Fibroblast of skin of back (primary cell): ENCODE measurements around the gene SKAP1.
"Not testable (repeated sequence)": the region's sequence is repeated elsewhere in the genome, so short reads cannot be mapped to it uniquely, and the experiment has no call there.

Source experiments
- DNase-seq: peaks from one replicate; pipeline ENCODE4 v3.0.0-alpha.2; 2013

SKAP1 gene

GRCh38 chr17:48445248-48445620 lies 15.2 kb upstream of the SKAP1 start:
- DNase-seq = no peak

DNA sequence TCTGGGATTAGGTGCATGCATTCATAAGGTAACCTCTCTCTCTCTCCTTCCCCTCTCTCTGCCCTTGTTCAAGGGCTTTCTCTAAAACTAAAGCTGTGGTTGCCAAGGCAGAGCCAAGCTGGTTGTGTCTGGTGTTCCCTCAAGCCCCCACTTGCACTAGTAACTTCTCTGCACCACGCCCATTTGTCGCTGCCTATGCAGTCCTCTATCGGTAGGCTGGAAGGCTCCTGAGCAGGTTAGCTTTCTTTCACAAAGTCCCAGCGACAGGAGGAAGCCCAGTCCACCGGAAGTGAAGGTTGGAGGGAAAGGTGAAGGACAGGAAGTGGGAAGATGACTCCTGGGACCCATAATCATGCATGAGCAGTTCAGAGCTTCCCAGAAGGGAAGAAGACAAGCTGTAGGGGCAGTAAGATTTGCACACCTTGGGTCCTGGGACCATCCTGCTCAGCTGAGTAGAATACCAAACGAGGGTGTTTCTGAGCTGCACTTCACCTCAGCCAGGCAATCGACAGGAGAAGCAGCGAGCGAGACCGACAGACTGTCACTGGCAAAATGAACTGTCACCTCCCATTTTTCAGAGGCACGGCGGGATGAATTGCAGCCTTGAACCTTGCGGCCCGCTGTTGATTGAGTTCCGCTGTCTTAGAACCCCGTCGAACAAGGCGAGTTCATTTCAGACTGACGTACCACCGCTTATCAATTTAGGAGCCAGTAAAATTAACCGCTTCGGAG lies 14.7 kb upstream of the SKAP1 start:
- DNase-seq = no peak

- DNase-seq = no peak
Measured at GRCh38 chr17:48443712-48444111, 13.7 kb upstream of the SKAP1 start.

GRCh38 chr17:48442819-48443218 lies 12.8 kb upstream of the SKAP1 start:
- DNase-seq = no peak

GRCh38 chr17:48441862-48442261 lies 11.8 kb upstream of the SKAP1 start:
- DNase-seq = no peak

GRCh38 chr17:48441231-48441711 lies 11.3 kb upstream of the SKAP1 start:
- no peak for DNase-seq

GRCh38 chr17:48440669-48441068 lies 10.7 kb upstream of the SKAP1 start:
- no peak for DNase-seq

DNA sequence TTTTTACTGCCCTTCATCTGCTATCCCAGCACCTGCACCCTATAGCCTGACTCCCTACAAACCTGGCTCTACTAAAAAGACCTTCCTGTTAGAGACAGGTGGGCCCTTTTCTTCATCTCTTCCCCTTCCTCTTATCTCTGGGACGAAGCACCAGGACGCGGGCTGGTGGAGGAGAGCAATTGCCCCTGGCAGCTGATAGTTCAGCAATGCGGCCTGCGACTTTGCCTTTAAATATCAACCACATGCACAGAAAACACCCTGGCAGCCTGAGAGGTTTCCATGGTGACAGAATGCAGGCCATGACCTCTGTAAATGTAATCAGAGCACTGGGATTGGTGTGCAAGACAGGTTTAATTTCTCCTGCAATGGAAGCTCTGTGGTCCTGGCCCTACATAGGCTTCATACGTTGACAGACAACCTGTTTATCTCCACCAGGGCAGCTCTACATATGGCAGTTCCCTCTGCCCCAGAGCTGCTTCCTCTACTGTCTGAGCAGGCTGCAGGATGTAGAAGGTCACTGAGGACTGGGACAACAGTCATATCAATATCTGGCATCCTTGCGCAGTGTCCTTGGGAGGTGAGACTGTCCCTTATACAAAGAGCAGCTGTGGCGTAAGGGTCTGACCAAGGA lies 10.0 kb upstream of the SKAP1 start:
- DNase-seq = no peak

- DNase-seq = no peak
Measured at GRCh38 chr17:48439110-48439850, 9.3 kb upstream of the SKAP1 start.

DNA sequence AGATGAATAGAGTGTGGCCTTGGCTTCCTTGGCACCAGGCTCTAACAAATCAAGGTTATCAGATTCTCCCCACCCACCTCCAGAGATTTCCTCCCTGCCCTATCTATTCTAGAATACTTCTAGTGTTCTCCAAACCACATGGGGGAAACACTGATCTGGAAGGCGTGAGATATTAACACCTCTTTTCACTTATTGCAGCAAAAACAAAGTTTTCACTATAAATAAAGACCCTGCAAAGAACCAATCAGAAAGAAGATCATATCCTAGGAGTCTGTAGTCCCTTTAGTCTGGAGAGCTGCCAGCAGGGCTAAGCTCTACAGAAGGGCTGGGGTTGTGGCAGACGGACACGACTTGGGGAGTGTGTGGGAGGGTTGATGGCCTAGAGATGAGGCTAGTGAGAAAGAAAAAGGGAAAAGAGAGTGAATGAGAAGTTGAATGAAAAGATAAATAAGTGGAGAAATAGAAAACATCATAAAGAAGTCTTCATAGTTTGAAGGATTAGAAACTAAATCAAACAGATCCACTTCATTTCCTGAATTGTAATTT lies 8.6 kb upstream of the SKAP1 start:
- DNase-seq = no peak

DNA sequence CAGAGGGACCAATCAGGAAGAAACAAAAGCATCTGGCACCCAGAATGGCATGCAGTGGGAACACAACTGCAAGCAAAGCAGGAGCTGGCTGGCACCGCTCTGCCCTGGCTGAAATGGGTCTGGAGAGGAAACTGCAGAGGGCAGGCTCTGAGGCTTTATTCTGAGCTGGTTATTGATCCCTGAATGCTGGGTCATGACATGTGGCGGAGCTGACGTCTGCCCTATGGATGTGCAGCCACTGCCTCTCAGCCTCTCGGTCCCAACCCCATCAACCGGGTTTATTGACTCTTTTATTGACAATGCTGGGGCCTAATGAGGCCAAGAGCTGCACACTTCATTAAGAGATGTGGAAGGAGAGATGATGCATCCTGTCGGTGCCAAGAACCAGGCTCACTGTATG lies 3.9 kb upstream of the SKAP1 start:
- no peak for DNase-seq

- no peak for DNase-seq
Measured at GRCh38 chr17:48432820-48433775, 3.1 kb upstream of the SKAP1 start.

DNA sequence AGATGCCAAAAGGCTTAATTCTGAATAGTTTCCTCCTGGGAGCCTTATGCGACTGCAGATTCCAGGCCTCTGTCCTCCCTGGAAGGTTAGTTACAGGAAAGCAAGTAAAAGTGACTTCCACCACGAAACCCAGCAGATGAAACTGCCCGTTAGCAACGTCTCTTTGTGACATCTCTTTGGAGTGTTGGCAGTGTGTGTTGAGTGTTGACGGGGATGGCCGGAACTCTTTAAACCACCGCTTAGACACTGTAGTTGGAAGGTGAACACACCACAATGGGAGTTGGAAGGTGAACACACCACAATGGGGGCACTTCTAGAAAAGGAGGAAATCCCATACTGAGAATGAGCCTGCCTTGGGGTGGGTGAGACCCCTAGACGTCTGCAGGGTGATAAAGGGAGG lies 858 bp downstream of the SKAP1 start:
- no peak for DNase-seq

DNA sequence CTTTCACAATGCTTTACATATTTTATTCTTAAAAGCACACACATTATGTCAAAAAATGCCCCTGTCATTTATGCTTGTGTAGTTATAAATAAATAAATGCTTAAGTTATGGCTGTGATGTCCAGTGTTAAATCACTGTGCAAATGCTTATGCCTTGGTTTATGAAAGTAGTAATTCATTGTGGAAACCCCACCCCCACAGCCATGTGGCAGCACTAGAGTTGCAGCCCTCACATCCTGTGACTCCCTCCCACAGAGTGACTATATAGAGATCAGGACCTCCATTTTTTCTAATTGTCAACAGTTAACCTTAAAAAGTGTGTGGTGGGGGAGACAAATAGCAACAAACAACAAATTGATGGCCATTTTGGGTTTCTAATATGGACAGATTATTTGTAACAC lies 2.4 kb downstream of the SKAP1 start:
- DNase-seq = no peak

- no peak for DNase-seq
Measured at GRCh38 chr17:48426761-48427500, 3.1 kb downstream of the SKAP1 start.

- DNase-seq = no peak
Measured at GRCh38 chr17:48426019-48426665, 3.9 kb downstream of the SKAP1 start.

DNA sequence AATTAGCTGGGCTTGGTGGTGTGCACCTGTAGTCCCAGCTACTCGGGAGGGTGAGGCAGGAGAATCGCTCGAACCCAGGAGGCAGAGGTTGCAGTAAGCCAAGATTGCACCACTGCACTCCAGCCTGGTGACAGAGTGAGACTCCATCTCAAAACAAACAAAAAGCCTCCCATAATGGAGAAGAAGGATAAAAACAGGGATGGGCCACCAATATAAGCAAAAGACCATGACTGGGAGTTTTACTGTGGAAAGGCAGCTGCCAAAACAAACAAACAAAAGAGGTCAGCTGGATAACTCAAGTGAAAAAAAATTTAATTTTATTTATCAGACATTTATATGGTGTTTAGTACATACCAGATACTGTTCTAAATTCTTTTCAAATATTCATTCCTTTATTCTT lies 8.0 kb downstream of the SKAP1 start:
- not testable (repeated sequence) for DNase-seq

GRCh38 chr17:48420823-48421222 lies 9.2 kb downstream of the SKAP1 start:
- DNase-seq = no peak

DNA sequence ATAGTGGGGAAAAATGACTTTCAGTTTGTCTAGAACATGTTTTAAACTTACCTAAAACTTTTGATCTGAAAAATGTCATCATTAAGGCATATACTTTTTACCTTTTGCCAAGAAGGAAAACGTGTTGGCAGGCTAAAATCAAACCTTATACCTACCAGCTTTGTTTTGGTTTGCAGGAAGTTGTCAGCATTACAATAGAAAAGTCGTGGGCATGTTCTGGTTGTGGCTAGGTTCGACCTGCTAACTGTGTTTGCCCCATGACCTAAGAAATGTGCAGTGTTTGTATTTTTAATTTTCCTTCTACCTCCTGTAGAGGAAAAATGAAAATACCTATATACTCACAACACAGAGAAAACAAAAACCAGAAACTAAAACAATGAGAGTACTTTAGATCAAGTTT lies 13.0 kb downstream of the SKAP1 start:
- DNase-seq = no peak

GRCh38 chr17:48413613-48414405 lies 16.2 kb downstream of the SKAP1 start:
- no peak for DNase-seq
